Osteoblast (primary cell): ENCODE results near the gene GNG2. TPM values are rescaled to one million over a fixed set of nuclear protein-coding genes. Genes with fewer than 3 reads are reported as not detected.
A peak's percentile ranks its signal among the peaks of the same experiment; 100 is the strongest.

ENCODE experiments used
- DNase-seq: peaks from one replicate; pipeline ENCODE4 v3.0.0; 2011; ENCODE audit warnings: low spot score, mixed read lengths; ENCODE audit not compliant: insufficient read length; ENCODE audit errors: missing footprints
- H2AFZ ChIP-seq: 2 replicates; pipeline ENCODE4 v1.6.0; 2011; ENCODE audit warnings: mild to moderate bottlenecking, low read length
- H3K27ac ChIP-seq: 2 replicates; pipeline ENCODE4 v1.5.1; 2011; ENCODE audit warnings: mild to moderate bottlenecking, low read depth, low read length, moderate library complexity
- H3K27me3 ChIP-seq: 2 replicates; pipeline ENCODE4 v1.6.0; 2012; ENCODE audit warnings: mild to moderate bottlenecking, control low read depth, inconsistent platforms, low read length, moderate library complexity; ENCODE audit not compliant: insufficient read depth
- H3K36me3 ChIP-seq: 2 replicates; pipeline ENCODE4 v1.5.1; 2011; ENCODE audit warnings: mild to moderate bottlenecking, low read length, control low read depth, moderate library complexity; ENCODE audit not compliant: insufficient read depth
- H3K4me1 ChIP-seq: 2 replicates; pipeline ENCODE4 v1.5.1; 2011; ENCODE audit warnings: mild to moderate bottlenecking, low read length, control low read depth, moderate library complexity; ENCODE audit not compliant: insufficient read depth
- H3K4me2 ChIP-seq: 2 replicates; pipeline ENCODE4 v1.6.0; 2011; ENCODE audit warnings: mild to moderate bottlenecking, low read length; ENCODE audit not compliant: insufficient read depth
- H3K4me3 ChIP-seq: fragments of 200-600 bp; sonication (generic); 3 replicates; pipeline ENCODE4 v1.5.1; 2012; ENCODE audit warnings: mild to moderate bottlenecking, low read length, inconsistent platforms; ENCODE audit not compliant: insufficient read depth
- H3K79me2 ChIP-seq: 2 replicates; pipeline ENCODE4 v1.6.0; 2012; ENCODE audit warnings: mild to moderate bottlenecking, low read length, control low read depth, inconsistent platforms; ENCODE audit not compliant: insufficient read depth
- H3K9me3 ChIP-seq: 2 replicates; pipeline ENCODE4 v1.5.1; 2011; ENCODE audit warnings: low read depth, low read length, control low read depth
- H4K20me1 ChIP-seq: 2 replicates; pipeline ENCODE4 v1.6.0; 2012; ENCODE audit warnings: mild to moderate bottlenecking, low read length, control low read depth; ENCODE audit not compliant: insufficient read depth
- total RNA-seq: library from RNA; depleted of rRNA; stranded (reverse); fragments of >200 nt; gene quantifications from 2 replicates; pipeline ENCODE4 v1.2.3, GENCODE V29; 2012
- TF ChIP-seq, protein P1 (sequence below): IDR thresholded peaks from 2 replicates; pipeline ENCODE4 v1.5.1; 2011; ENCODE audit warnings: mild to moderate bottlenecking, low read depth, low read length, moderate library complexity; ENCODE audit errors: extremely low read depth

Gene GNG2
- total RNA-seq, 1 donor: 9.8 TPM

GRCh38 chr14:51912112-51912786 lies 51.8 kb downstream of the GNG2 start:
- H3K36me3 ChIP-seq: no peaks in the 10 kb centered on the region
- no peaks in the 10 kb centered on the region for H3K4me1 ChIP-seq
- H3K9me3 ChIP-seq: no peaks in the 10 kb centered on the region
- H4K20me1 ChIP-seq: no peaks in the 10 kb centered on the region
- H3K79me2 ChIP-seq: no peaks in the 10 kb centered on the region
- H3K4me3 ChIP-seq: no peak overlapping the region
- DNase-seq: no peak
- TF ChIP-seq, protein P1, sequence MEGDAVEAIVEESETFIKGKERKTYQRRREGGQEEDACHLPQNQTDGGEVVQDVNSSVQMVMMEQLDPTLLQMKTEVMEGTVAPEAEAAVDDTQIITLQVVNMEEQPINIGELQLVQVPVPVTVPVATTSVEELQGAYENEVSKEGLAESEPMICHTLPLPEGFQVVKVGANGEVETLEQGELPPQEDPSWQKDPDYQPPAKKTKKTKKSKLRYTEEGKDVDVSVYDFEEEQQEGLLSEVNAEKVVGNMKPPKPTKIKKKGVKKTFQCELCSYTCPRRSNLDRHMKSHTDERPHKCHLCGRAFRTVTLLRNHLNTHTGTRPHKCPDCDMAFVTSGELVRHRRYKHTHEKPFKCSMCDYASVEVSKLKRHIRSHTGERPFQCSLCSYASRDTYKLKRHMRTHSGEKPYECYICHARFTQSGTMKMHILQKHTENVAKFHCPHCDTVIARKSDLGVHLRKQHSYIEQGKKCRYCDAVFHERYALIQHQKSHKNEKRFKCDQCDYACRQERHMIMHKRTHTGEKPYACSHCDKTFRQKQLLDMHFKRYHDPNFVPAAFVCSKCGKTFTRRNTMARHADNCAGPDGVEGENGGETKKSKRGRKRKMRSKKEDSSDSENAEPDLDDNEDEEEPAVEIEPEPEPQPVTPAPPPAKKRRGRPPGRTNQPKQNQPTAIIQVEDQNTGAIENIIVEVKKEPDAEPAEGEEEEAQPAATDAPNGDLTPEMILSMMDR: no peak
- H3K4me2 ChIP-seq: no peak overlapping the region
- no peak overlapping the region for H3K27ac ChIP-seq
- no peak overlapping the region for H2AFZ ChIP-seq
- no peaks in the 10 kb centered on the region for H3K27me3 ChIP-seq

- no peaks in the 10 kb centered on the region for H3K27me3 ChIP-seq
- no peak overlapping the region for H3K4me3 ChIP-seq
- no peaks in the 10 kb centered on the region for H3K36me3 ChIP-seq
- H3K27ac ChIP-seq: no peak overlapping the region
- DNase-seq: no peak
- no peaks in the 10 kb centered on the region for H3K79me2 ChIP-seq
- TF ChIP-seq, protein P1: no peak
- no peak overlapping the region for H2AFZ ChIP-seq
- H3K4me1 ChIP-seq: no peaks in the 10 kb centered on the region
- no peaks in the 10 kb centered on the region for H3K9me3 ChIP-seq
- no peak overlapping the region for H3K4me2 ChIP-seq
- no peaks in the 10 kb centered on the region for H4K20me1 ChIP-seq
These were observed 53.9 kb downstream of the GNG2 start for GRCh38 chr14:51914310-51914709.

DNA sequence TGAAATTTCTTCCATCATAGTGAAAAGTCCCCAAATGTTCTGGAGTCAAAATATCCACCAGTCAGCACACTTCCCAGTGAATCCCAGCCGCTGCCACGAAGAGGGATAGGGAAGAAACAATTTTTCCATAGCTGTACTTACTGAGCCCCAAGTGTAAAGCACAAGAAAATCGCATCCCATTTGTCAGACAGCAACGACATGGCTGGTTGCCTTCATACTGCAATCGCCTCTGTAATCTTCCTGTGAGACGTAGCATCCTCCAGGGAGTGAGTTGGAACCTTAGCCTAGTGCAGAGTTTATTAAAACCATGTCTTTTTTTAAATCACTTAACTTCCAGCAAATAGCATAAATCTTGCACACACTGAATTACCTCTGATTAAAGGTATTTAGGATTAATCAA lies 56.8 kb downstream of the GNG2 start:
- Histone ChIP-seq H4K20me1 (no peaks in the 10 kb centered on the region), H3K27me3 (no peaks in the 10 kb centered on the region), H3K36me3 (no peaks in the 10 kb centered on the region), H3K4me3 (no peak overlapping the region), H3K27ac (no peak overlapping the region), H2AFZ (peak overlapping the region; percentile 4), H3K79me2 (no peaks in the 10 kb centered on the region), H3K9me3 (no peaks in the 10 kb centered on the region), H3K4me2 (no peak overlapping the region), H3K4me1 (no peaks in the 10 kb centered on the region)
- TF ChIP-seq, protein P1: no peak
- no peak for DNase-seq

GRCh38 chr14:51921026-51921425 lies 60.6 kb downstream of the GNG2 start:
- Histone ChIP-seq H3K27ac (no peak overlapping the region), H3K4me3 (no peak overlapping the region), H4K20me1 (no peaks in the 10 kb centered on the region), H2AFZ (no peak overlapping the region), H3K27me3 (no peaks in the 10 kb centered on the region), H3K4me2 (no peak overlapping the region), H3K4me1 (peaks cover 4% of the 10 kb centered on the region), H3K79me2 (no peaks in the 10 kb centered on the region), H3K9me3 (no peaks in the 10 kb centered on the region), H3K36me3 (no peaks in the 10 kb centered on the region)
- DNase-seq: no peak
- TF ChIP-seq, protein P1: no peak
